ENCODE data around the gene PDE6B.
"Not testable (repeated sequence)": the region's sequence is repeated elsewhere in the genome, so short reads cannot be mapped to it uniquely, and the experiment has no call there.

The PDE6B gene

DNA sequence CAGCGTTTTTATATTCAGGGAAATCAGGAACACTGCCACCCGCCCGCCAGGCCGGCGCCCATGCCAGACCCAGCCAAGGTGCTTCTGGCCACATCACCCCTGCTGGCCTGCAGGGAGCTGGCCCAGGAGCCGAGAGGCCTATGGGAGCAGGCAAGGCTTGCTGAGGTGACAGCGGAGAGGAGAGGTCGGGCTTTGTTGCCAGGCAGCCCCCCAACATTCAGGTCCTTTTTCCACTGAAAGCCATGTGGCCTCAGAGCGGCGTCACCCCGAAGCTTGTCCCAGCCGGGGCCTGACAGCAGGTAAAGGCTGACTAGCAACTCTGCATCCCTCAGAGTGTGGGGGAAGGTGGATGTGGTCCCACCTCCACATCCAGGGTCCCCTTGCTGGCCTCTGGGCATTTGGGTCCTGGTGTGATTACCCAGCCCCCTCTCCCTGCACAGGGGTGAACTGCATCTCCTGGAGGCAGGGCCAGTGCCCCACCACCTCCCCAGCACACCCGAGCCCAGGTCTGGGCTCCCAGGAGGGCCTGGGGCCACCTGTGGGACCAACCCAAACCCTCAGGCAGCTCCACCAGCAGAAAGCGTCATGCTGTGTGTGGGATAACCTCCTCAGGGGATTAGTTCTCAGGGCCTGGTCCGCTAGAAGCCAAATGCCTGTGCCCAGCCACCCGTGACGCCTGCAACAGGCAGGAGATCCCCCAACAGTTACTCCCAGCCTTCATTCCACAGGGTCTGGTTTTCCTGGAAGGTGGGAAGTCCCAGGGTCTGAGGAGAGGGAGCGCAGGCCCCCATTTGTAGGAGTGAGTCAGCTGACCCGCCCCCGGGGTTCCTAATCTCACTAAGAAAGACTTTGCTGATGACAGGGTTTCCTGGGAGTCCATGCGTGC, at the start of gene PDE6B:
PDE6B (plus strand) TSS at position 869 of the 886 bp plus-strand sequence. CDS start 54 bp downstream, outside the sequence.
- DNase-seq, result no peak

- DNase-seq, result no peak
These were observed 49.0 kb upstream of the PDE6B start, which contains the start of gene TMEM271 for GRCh38 chr4:576245-576821. Gene TMEM271 (minus strand): TSS chr4:576295. CDS start chr4:576062, 233 bp downstream.

DNA sequence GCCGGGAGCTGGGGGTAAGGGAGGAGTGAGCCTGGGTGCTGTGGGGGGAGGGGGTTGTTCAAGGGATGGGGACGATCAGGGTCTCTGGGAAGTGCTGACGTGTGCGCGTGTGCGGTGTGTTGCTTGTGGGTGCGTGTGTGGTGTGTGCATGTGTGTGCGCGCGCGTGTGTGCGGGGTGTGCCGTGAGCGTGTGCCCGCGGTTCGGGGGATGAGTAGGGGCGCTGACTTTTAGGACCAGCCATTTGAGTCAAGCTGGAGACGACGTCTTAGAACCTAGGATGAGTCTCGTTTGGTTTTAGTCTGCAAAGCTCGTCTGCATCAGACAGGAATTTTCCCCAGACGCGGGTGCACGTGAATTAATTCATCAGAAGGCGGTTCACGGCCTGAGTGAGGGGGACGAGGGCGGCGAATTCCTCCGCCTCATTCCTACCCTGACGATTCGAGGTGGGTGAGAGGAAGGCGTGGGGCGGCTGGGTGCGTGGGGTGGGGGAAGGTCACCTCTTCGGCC, 48.3 kb upstream of the PDE6B start:
- DNase-seq, result no peak

- no peak for DNase-seq
These were observed 47.6 kb upstream of the PDE6B start for GRCh38 chr4:577499-578450.

GRCh38 chr4:578451-579443, 46.6 kb upstream of the PDE6B start:
- DNase-seq, result no peak

GRCh38 chr4:579543-580175, 45.7 kb upstream of the PDE6B start:
- no peak for DNase-seq

GRCh38 chr4:581181-581580, 44.2 kb upstream of the PDE6B start:
- DNase-seq, result no peak

GRCh38 chr4:581753-582361, 43.5 kb upstream of the PDE6B start:
- DNase-seq, result no peak

DNA sequence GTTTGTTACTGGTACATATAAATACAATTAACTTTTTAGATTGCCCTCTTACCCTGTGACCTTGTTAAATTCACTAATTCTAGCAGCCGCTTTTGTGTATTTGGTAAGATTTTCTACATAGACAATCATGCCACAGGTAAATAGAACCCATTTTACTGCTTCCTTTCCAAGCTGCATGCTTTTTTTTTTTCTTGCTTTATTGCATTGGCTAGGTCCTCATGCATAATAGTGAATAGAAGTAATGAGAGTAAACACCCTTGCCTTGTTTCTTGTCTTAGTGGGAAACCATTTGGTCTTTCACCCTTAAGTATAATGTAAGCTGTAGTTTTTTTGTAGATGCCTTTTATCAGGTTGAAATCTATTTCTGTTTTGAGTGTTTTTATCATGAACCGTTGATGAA, 41.6 kb upstream of the PDE6B start:
- DNase-seq, result no peak

GRCh38 chr4:587671-588350, 37.6 kb upstream of the PDE6B start:
- DNase-seq, result no peak

GRCh38 chr4:588351-588849, 37.0 kb upstream of the PDE6B start:
- DNase-seq, result no peak

DNA sequence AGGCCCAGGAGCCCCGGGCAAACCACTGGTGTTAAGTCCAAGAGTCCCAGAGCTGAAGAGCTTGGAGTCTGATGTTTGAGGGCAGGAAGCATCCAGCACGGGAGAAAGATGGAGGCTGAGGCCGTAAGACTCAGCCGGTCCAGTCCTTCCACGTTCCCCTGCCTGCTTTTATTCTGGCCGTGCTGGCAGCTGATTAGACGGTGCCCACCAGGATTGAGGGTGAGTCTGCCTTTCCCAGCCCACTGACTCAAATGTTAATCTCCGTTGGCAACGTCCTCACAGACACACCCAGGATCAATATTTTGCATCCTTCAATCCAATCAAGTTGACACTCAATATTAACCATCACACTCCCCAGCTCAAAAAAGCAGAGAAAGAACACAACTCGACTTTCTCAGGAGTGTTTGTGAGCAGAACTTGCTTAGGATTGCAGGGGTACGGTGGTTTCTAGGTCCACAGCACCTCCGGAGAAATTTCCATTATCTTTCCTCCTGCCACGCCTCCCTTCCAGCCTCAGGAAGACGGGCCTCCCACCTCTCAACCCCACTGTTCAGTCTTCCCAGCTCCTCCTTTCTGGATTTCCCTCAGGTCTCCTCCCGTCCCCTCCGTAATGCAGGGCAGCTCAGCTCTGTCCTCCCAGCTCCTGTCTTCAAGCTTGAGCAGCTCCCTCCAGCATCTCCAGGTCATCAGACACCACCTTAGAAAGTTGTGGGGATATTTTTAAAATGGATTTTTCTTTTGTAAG, 36.0 kb upstream of the PDE6B start:
- no peak for DNase-seq

DNA sequence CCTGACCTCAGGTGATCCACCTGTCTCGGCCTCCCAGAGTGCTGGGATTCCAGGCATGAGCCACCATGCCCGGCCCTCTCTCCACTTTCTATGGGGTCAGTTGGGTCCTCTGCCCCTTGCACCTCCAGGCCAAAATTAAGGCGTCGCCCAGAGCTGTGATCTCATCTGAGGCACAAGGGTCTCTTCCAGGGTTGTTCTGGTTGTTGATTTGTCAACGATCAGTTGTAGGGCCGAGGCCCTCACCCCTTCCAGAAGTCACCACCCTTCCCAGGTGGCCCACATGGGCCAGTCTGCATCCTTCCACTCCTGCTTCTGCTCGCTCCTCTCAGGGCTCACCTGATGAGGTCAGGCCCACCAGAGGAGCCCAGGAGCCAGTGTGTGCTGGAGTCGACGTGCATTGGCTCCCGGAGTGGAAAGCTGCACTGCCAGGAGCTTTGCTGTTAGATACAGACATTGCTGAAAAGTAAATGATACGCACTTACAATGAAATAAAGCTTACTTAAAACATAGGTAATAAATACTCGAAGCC, 35.0 kb upstream of the PDE6B start:
- no peak for DNase-seq

DNA sequence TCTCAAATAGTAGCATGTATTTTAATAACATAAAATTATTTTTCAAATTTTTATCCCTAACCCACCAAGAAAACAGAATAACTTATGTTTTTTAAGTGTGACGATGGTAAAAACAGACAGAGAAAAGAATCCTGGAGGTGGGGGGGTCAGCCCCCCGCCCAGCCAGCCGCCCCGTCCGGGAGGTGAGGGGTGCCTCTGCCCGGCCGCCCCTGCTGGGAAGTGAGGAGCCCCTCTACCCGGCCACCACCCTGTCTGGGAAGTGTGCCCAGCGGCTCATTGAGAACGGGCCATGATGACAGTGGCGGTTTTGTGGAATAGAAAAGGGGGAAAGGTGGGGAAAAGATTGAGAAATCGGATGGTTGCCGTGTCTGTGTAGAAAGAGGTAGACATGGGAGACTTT, 33.2 kb upstream of the PDE6B start:
- not testable (repeated sequence) for DNase-seq

DNA sequence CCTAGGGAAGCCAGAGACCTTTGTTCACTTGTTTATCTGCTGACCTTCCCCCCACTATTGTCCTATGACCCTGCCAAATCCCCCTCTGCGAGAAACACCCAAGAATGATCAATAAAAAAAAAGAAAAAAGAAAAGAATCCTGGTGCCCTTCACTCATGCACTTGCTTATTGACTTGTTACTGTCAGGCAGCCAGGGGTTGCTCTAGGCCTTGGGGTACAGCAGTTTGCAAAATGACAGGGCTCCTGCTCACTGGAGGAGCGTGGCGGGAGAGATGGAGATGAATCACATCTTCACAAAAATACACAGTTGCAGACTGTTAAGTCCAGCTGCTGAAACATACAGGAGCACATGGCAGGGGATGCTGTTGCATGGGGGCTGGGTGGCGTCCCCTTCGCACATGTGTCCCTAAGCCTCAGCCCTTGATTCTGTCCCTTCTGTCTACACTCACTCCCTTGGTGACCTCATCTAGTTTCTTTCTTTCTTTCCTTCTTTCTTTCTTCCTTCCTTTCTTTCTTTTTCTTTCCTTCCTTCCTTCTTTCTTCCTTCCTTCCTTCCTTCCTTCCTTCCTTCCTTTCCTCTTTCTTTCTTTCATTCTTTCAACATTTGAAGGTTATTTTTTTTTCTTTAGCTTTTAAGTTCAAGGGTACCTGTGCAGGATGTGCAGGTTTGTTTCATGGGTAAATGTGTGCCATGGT, 32.4 kb upstream of the PDE6B start:
- DNase-seq, result no peak

DNA sequence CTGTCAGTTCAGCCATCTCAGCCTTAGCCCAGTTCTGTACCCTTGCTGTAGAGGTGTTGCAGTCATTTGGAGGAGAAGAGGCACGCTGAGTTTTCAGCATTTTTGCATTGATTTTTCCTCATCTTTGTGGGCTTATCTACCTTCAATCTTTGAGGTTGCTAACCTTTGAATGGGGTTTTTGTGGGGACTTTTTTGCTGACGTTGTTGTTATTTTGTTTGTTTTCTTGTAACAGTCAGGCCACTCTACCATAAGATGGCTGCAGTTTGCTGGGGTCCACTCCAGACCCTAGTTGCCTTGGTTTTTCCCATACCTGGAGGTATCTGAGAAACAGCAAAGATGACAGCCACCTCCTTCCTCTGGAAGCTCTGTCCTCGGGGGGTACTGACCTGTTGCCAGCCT, 26.4 kb upstream of the PDE6B start:
- no peak for DNase-seq

GRCh38 chr4:600166-600565, 25.2 kb upstream of the PDE6B start:
- no peak for DNase-seq

DNA sequence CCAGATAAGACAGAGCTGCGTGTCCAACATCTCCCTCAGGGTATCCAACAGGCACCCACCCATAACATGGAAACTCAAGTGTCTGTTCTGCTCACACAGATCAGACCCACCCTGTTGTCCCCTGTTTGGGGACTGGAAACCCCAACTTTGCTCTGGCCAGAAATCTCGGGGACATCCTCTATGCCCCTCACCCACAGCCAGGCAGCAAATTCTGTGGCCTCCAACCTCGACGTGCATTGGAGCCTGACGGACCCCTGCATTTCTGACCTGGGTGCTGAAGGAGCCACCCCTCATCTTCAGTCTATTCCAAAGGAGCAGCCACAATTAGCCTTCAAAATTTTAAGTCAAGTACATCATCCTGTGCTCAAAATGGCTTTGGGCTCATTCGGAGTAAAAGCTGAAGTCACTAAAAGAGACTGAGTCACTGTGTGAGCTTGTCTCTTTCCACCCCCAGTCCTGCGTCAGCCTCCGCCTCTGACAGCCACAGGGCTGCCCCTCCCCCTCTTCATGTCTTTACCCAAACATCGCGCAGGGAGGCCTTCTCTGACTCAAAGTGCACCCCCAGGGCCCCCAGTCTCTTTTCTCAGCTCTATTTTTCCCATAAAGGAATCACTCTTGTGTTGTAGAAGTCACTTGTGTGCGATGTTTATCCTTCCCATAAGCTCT, 24.4 kb upstream of the PDE6B start:
- DNase-seq, result no peak
